IPS-NIHi7 (cell line): Measurements from ENCODE around the gene HIVEP3.
A peak's percentile ranks its signal among the peaks of the same experiment; 100 is the strongest.
"Not testable (repeated sequence)": the region's sequence is repeated elsewhere in the genome, so short reads cannot be mapped to it uniquely, and the experiment has no call there.

ENCODE experiments used
- DNase-seq: peaks from one replicate; pipeline ENCODE4 v3.0.0; 2012; ENCODE audit warnings: mixed read lengths; ENCODE audit errors: extremely low spot score

Gene HIVEP3

DNA sequence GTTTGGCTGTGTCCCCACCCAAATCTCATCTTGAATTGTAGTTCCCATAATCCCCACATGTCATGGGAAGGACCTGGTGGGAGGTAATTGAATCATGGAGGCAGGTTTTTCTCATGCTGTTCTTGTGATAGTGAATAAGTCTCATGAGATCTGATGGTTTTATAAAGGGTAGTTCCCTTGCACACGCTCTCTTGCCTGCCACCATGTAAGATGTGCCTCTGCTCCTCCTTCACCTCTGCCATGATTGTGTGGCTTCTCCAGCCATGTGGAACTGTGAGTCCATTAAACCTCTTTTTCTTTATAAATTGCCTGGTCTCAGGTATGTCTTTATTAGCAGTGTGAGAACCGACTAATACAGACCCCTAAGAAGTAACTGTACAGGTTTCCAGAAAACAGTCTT, 2.5 kb upstream of the HIVEP3 start:
- not testable (repeated sequence) for DNase-seq

DNA sequence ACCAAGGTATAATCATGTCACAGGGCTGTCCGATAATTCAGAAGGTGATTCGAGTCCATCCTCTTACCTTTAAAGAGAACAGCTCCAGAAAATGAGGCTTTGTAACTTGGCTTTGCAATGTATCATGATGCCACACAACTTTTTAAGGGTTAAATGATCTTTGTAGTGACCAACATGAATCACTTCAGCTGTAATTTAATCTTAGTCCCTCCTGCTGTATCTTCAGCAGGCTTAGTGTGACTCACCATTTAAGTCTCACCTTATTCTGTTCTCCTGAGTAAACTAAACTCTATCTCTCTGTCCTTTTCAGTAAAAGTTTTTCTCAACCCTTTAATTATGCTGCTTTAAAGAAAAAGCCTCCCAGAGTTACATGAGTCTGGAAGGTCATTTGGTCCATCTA, 1.9 kb upstream of the HIVEP3 start:
- DNase-seq: no peak

DNA sequence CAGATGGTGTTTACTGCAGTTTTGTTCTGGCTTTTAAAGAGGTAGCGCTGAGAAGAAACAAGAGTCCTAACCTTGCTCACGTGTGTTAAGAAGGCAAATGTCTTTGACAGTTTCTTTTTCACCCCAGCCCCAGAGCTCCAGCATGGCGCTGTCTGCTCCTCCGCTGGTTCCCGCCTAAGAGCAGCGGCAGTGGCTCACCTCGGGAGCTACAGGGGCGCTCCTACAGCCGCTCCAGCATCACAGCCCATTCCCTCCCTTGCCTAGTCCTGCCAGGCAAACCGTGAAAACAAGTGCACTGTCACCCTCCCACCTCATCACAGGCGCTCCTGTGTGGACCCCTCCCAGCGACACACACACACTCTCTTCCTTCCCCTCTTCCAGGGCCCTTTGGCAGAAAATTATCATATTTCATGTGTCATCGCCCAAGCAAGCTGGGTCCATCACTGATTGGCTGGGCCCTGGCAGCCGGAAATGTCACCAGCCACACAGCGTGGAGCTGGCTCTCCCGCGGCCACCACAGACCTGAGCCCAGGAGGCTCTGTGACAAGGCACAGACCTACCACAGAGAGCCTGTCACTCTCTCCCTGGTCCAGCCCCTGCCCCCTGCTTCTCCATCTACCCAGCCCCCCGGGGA, 1.2 kb upstream of the HIVEP3 start:
- peak; percentile 59 for DNase-seq

DNA sequence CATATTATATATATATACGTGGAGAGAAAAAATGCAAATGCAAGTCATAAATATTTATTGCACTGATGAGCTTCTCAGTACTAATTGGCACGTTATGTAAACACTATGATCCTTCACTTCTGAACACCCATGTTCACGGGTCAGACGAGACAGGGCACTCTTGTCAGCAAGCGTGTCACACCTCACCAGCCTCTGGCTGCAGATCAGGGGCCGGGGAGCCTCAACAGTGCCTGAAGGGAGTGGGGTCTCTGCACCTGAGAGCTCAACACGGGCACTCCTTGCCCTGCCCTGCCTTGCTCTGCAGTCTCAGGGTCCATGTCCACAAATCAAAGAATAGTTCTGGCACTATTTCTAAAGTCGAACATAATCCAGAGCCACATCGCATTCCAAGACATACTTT, 409 bp upstream of the HIVEP3 start:
- no peak for DNase-seq

DNA sequence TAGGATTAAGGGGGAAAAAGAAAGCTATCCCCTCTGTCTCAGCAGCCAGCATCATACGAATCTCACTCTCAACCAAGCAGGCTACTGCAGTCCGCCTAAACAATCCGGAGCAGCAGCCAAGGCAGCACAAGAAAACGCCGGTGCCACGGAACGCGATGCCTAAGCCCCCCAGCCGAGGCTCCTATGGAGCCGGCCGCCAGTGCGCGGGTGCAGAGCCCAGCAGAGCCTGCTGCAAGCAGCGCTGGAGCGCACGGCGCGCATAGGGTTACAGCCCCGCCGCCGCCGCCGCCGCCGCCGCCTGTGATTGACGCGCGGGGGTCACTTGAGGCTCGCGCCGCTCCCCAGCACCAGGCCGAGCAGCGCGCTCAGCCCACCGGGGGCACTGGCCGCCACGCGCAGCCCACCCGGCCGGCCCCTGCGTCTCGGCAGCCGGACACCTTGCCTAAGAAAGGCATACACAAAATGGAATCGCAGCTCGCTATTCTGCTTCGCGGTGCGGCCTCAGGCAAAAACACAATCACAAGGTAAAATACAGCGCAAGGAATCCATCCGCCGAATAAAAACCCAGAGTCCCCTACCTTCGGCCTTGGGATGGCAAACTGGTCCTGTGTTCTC, 780 bp downstream of the HIVEP3 start:
- peak; percentile 57 for DNase-seq

DNA sequence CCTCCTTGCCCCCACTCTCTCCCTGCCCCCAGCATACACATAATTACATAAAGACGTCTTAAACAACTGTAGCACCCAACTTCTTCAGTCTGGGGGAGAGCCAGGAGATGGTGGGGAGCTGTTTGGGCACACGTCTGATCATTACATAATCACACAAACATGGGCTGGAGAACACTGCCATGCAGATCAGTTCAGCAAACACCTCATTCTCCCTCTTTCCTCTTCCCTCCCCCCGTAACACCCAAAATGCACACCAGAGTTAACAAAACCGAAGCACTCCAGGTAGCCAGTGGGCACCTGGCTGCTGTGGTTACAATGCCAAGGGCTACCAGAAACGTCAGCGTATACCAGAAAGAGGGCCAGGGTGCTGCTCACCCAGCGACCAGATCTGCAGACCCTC, 1.6 kb downstream of the HIVEP3 start:
- no peak for DNase-seq

DNA sequence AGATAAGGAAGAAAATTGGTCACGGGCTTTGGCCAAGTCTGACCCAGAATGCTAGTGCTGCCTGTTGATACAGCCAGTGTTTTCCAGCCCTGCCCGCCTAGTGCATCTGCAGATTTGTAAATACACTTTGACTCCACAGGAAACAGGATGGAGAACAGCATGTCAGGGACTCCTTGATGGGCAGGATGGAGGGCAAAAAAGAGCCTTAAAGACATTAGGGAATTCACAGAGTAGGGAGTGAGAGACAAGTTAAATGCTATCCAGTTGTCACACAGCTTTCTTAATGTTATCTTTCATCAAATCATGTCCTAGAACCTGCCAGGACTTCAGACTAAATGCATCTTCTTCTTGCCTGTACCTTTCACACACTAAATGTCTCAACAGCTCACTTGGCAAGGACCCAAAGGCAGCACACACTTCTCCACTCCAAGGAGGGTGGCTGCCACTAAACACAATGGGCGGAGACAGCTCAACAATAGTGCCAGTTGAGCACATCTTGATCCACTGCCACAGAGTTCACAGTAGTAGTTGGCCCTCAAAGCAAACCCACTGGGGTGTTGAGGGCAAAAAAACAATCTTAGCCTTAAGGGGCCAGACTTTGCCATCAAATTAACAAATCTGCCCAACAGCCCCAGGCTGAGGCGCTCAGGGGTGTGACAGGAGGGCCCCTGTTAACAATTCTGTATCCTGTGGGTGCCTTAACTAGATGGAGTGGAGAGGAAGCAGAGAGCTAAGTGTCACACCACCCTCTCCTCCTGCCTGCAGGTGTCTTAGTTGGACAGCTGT, 2.7 kb downstream of the HIVEP3 start:
- DNase-seq: no peak

DNA sequence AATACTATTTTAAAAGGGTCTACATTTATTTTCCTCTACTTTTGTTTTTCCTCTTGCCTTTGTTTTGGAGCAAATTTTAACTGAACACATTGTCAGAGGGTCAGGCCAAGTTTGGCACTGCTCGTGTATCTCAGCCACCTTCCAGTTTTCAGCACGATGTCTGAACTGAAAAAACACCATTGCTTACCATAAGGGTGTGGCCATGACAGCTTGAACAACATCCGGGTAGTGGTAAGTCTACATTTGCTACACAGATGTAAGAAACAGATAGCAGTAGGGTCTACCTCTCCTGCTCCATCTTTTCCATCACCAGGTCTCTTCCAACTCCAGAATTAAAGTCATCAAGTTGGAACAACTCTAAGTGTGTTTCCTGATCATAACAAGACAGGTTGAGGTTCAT, 4.2 kb downstream of the HIVEP3 start:
- DNase-seq: no peak

DNA sequence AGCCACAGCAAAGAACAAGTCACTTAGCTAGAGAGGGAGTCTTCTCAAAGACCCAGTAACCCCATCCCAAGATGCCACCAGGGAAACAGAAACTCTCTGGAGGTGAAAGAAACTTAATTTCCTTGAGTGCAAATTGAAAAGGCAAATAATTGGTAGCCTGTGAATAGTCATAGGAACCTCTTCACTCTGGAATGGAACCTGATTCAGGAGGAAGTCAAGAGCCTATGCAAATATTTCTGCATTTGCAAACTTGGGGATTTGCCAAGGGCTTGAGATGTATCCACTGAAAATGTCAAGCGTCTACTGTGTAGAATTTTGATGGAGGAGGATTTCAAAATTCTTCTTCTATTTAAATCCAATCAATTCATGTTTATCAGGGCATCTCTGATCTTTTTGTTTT, 5.7 kb downstream of the HIVEP3 start:
- no peak for DNase-seq

DNA sequence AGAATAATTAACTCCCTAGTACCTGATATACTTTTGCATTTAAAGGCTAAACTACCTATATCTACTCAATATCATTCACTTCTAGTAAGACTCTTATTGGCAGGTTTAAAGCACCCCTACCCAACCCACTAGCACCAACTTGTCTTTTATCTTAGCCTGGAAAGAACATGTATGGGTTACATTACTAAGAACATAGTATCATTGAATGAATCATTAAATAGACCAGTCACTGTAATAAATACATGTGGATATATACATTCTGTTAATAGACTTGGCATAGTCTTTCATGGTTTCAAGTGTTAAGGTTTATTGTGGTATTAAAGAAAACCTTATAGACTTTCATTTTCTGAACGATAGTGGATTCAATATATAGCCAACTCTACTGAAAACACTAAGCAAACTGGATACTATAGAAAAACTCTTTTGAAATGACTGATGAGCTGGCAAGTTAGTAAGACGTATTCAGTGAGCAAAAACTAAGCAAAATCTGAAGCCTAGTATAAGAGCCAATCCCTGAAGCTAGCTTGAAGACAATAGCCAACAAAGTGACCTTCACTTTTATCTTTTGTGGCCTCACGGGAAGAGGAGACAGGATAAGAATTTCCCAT, 10.3 kb downstream of the HIVEP3 start:
- no peak for DNase-seq

DNA sequence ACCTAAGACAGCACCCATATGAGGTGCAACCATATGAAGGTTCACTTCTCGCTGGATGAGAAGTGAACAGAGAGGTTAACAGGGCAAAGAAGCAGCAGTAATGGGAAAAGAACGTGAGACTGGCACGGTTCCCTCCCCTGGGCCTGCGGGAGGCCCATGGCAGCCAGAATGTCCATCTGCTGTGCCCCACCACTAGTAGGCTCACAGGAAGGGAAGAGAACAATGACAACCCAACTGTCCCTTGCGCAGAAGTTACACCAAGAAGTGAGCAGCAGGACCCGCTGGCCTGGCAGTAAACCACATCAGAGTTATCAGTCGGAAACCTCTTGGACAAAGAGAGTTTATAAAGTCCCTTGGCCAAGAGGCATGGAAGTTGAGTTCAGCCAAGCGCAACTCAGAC, 11.3 kb downstream of the HIVEP3 start:
- no peak for DNase-seq

DNA sequence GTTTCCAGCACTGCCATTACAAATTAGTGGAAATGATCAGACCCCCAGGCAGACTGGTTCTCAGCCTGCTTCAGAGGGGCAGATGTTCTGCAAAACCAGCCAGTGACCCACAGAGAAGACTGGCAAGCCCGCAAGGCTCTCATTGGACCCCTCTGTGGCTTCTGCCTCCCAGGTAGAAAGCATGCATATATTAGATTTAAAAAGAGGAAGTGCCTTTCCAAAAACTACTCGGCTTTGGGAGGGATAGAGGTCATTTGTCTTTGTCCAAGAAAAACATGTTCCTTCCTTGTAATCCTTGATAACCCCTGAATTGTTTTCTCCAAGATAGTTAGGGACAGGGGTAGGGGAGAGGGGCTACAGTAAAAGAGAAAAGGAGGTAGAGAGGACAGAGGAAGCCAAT, 11.8 kb downstream of the HIVEP3 start:
- no peak for DNase-seq

DNA sequence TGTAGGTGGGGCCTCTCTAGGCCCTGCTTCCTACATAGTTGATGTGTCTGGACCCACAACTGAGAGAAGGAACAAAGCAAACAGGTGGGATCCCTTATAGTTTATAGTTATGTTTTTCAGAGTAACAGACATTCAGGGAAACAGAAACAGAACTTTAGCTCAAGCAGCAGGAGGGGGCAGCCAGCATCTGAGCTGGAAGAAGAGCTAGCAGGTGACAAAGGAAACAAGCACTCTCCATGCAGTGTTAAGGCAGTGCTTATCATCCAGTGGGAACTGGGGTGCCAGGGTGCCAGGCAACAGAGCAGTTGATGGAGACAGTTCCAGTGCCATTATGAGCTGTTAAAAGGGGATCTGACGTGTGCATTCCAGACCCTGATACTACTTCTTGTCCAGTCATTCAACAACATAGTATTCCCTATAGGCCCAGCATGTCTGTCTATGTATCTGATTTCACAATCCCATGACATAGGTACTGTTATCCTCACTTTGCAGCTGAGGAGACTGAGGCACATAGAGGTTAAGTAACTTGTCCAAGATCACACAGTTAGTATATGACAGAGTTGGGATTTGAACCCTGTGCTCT, 13.5 kb downstream of the HIVEP3 start:
- DNase-seq: no peak

DNA sequence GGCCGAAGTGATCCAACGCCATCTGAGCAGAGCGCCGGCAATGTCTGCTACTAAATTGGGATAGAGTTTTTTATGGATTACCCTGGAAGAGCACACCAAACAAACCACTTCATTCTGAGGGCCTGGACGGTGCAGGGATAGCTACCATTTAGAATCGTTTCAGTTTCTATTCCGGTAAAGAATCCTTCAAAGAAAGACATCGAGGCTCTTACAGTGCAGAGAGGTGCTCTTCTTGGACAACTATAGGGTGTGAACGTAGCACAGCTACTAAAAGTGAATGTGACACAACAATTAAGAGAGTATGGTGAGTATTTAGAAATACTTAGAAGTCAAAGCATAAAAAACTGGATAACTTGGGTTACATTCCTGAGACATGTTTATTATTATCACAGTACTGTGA, 16.1 kb downstream of the HIVEP3 start:
- DNase-seq: no peak

DNA sequence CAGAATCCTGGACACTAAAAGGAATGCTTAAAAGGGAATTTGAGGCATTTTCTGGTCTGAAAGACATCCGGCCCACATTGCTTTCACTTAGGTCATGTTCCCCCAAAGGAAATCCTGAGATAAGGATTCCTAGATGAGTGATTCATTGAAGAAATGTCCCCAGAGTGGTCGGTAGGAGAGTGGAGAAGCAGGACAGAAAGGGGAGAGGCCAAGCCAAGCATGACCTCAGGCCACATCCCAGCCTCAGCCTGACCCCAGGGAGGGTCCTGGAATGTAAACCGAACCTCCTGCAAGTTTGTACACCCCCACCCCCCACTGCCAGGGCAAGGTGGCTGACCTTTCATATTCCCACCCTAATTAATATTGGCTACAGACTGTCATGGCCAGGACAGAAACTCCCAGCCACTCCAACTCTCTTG, 16.6 kb downstream of the HIVEP3 start:
- peak; percentile 63 for DNase-seq

DNA sequence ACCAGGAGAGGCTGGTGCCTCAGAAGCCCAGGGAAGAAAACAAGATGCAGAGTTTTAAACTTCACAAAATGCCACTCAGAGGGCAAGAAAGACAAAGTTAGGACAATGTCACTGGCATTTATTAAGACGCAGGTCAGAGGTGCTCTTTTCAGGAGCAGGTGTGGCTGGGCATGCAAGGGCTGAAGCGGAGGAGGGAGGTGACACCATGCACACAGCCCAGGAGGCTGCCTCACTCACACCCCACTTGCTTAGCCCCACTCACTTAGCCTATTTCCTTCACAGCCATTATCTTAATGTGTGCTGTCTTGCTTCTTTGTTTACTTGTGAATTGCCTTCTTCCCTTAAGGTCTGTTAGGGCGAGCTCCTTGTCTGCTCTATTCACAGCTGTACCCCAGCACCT, 17.2 kb downstream of the HIVEP3 start:
- DNase-seq: no peak

DNA sequence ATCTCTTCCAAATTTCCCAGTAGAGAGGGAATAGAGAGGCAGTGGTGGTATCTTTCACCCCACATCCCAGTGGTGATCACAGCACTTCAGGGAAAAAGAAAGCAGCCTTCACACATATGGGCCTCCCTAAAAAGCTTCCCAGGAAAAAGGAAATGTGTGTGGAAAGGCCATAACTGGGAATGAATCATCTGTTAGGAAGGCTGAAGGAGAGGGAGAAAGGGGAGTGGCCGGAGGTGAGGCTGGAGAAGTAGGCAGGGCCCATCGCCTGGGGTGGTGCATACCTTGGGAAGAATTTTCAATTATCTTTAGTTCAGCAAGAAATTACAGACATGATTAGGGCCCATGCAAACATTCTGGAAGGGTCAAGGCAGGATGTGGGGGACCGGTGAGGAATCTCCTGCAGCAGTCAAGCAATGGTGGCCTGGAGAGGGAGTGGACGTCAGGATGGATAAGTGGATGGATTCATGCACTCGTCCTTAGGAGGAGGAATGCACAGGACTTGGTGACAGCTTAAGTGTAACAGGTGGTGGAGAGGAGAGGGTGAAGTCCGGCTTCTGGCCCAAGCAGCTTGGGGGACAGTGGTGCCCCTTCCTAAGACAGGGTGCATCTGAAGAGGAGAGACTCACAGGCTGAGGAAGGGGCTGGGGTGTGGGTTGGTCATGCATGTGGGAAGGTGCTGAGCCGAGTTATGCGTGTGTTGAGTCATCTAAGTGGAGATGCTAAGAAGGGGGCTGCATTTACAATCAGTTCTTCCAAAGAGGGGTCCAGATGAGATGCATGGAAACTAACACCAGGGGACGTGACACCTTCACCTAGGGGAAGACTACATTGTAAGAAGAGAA, 17.9 kb downstream of the HIVEP3 start:
- DNase-seq: peak; percentile 37

DNA sequence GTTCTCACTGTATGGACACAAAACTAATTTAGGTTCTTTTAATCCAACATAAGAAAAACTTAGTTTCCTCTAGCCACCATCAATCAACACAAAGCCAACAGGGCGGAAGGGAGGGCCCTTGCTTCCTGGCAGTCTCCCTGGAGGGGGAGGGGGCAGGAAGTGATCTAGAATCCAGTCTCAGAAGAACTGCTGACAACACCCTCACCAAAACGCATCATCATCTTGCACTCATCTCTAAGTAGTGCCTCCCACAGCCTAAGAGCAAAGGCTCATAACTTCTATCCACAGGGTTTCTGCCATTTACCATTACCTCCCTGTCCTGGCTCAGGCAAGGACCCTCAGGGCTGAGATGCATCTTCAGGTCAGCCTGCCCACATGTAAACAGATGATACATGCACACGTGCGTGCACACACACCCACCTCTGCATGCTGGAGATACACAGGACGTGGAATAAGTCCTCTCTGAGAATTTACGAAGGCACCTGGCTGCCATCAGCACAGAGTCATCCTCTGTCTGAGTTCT, 20.5 kb downstream of the HIVEP3 start:
- no peak for DNase-seq

DNA sequence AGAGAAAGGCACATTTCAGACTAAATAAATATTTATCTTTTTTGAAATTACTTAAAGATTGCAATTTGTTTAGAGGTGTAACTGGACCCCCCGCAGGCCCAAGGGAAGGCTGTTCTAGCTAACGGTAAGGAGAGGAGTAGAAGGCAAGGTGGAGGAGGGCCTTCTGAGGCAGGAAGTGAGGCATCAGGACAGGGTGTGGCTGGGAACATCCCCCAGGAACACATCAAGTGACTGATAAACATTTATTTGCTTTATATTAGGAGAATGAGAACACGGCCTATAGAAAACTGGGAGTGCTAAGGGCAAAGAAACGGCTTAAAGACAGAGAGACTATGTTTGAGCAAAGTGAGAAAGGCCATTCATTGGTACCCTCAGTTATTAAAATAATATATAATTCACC, 23.2 kb downstream of the HIVEP3 start:
- DNase-seq: no peak

DNA sequence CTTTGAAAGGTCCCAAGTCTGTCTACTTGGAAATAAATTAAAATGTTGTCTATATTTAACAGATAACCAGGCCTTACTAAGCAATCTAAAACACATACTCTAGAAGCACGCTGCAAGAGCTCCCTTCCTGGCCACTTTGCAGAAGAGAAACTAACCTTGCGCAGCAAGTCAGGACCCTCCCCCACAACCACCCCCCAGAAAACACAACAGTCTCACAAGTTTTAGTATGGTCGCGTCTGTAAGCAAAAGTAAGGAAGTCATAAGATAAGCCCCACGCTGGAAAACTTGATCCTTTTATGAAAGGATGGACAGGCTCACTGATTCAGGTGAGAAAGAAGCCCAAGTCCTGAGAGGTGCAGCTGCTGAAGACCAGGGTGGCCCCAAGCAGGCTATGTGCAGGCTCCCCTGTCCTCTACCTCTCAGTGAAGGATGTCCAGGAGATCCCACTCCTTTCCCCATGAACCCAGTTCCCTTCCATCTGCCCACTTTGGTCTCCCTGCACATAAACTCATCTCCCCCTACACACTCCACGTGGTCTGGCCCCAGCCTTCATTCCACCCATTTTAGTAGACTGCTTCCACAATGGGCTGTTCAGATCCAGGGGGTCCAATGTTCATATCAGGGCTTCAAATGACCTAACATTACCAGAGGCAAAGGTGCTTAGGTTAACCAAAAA, 23.8 kb downstream of the HIVEP3 start:
- DNase-seq: no peak
